ENCODE results near the gene PDE6H. TPM values are rescaled to one million over a fixed set of nuclear protein-coding genes. Genes with fewer than 3 reads are reported as not detected.
A peak's percentile ranks its signal among the peaks of the same experiment; 100 is the strongest.

PDE6H gene
- total and polyA plus RNA-seq, 2 experiments from 2014 or later: not detected

GRCh38 chr12:14997998-14998397, 25.2 kb downstream of the PDE6H start:
- H3K9me3 ChIP-seq (ENCODE audit: low read depth): no peaks in the 10 kb centered on the region
- H3K36me3 ChIP-seq (replicated peaks; ENCODE audit: insufficient read depth, low read depth): no peaks in the 10 kb centered on the region
- H2AFZ ChIP-seq: no peak overlapping the region
- peaks cover 23% of the 10 kb centered on the region for H3K4me1 ChIP-seq (ENCODE audit: insufficient read depth)
- peak overlapping the region; percentile 41 for H3K27ac ChIP-seq
- no peaks in the 10 kb centered on the region for H3K9me2 ChIP-seq (replicated peaks; ENCODE audit: insufficient read depth)
- WGBS (ENCODE audit: low lambda C conversion rate, missing lambda C conversion rate): 74% methylated on average over 3 of the region's 3 CpGs
- no peak for TF ChIP-seq EZH2 (IDR thresholded peaks at IDR 0.05; ENCODE audit: borderline replicate concordance)
- TF ChIP-seq EZH2phosphoT487 (IDR thresholded peaks at IDR 0.05; ENCODE audit: low read depth, severe bottlenecking, unreplicated experiment): no peak
- TF ChIP-seq CTCF (IDR thresholded peaks at IDR 0.05; ENCODE audit: poor library complexity): no peak
- H3K27me3 ChIP-seq: no peaks in the 10 kb centered on the region
- DNase-seq (ENCODE audit: low spot score): no peak
- H3K4me2 ChIP-seq: no peak overlapping the region
- H3K79me2 ChIP-seq: no peaks in the 10 kb centered on the region
- H3K4me3 ChIP-seq: no peak overlapping the region
- H4K20me1 ChIP-seq (ENCODE audit: insufficient read depth, poor library complexity, severe bottlenecking): no peaks in the 10 kb centered on the region

GRCh38 chr12:14999021-14999694, 26.3 kb downstream of the PDE6H start:
- H3K36me3 ChIP-seq (replicated peaks; ENCODE audit: insufficient read depth, low read depth): no peaks in the 10 kb centered on the region
- no peaks in the 10 kb centered on the region for H3K79me2 ChIP-seq
- TF ChIP-seq CTCF (IDR thresholded peaks at IDR 0.05; ENCODE audit: poor library complexity) (no peak), EZH2 (IDR thresholded peaks at IDR 0.05; ENCODE audit: borderline replicate concordance) (no peak), EZH2phosphoT487 (IDR thresholded peaks at IDR 0.05; ENCODE audit: low read depth, severe bottlenecking, unreplicated experiment) (no peak)
- H3K9me3 ChIP-seq (ENCODE audit: low read depth): no peaks in the 10 kb centered on the region
- H2AFZ ChIP-seq: no peak overlapping the region
- peaks cover 23% of the 10 kb centered on the region for H3K4me1 ChIP-seq (ENCODE audit: insufficient read depth)
- H3K9me2 ChIP-seq (replicated peaks; ENCODE audit: insufficient read depth): no peaks in the 10 kb centered on the region
- no peaks in the 10 kb centered on the region for H3K27me3 ChIP-seq
- DNase-seq (ENCODE audit: low spot score): no peak
- 69% methylated on average over 2 of the region's 2 CpGs for WGBS (ENCODE audit: low lambda C conversion rate, missing lambda C conversion rate)
- H3K4me2 ChIP-seq: no peak overlapping the region
- H3K4me3 ChIP-seq: no peak overlapping the region
- H3K27ac ChIP-seq: peak overlapping the region; percentile 69
- no peaks in the 10 kb centered on the region for H4K20me1 ChIP-seq (ENCODE audit: insufficient read depth, poor library complexity, severe bottlenecking)

DNA sequence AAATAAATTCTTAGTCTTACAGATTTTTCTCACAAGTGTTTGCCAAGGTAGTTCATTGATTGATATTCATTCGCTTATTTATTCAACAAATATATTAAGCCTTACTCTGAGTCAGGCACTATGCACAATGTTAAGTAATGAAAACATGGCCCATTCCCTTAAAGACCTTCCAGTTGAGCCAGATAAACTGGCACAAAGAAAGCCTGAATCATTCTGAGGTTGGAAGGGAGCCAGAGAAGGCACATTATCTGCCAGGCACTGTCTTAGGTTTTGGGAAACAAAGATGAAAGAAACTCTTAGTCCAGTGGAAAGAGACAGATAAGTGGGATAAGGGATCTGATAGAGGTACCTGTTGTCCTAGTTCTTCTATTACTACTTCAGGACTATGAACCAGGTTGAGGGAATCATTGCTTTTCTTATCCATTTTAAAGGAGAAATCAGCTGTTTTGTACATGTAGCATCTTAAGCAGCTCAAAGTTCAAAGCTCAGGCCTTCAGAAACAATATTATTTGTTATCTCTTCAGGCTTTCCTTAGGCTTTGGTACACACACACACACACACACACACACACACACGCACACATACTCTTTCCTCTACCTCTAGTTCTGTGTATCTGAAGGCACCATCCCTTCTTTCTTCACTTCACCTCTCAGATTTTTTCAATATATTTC, 27.0 kb downstream of the PDE6H start:
- no peaks in the 10 kb centered on the region for H3K36me3 ChIP-seq (replicated peaks; ENCODE audit: insufficient read depth, low read depth)
- DNase-seq (ENCODE audit: low spot score): no peak
- H3K27ac ChIP-seq: peak overlapping the region; percentile 69
- no peak overlapping the region for H2AFZ ChIP-seq
- no peaks in the 10 kb centered on the region for H4K20me1 ChIP-seq (ENCODE audit: insufficient read depth, poor library complexity, severe bottlenecking)
- TF ChIP-seq EZH2 (IDR thresholded peaks at IDR 0.05; ENCODE audit: borderline replicate concordance) (no peak), CTCF (IDR thresholded peaks at IDR 0.05; ENCODE audit: poor library complexity) (no peak), EZH2phosphoT487 (IDR thresholded peaks at IDR 0.05; ENCODE audit: low read depth, severe bottlenecking, unreplicated experiment) (no peak)
- H3K27me3 ChIP-seq: no peaks in the 10 kb centered on the region
- H3K4me3 ChIP-seq: no peak overlapping the region
- H3K9me3 ChIP-seq (ENCODE audit: low read depth): no peaks in the 10 kb centered on the region
- H3K4me1 ChIP-seq (ENCODE audit: insufficient read depth): peaks cover 23% of the 10 kb centered on the region
- H3K4me2 ChIP-seq: no peak overlapping the region
- no peaks in the 10 kb centered on the region for H3K9me2 ChIP-seq (replicated peaks; ENCODE audit: insufficient read depth)
- no peaks in the 10 kb centered on the region for H3K79me2 ChIP-seq
- WGBS (ENCODE audit: low lambda C conversion rate, missing lambda C conversion rate): 85% methylated on average over 2 of the region's 2 CpGs

Measured in hepatocyte (in vitro differentiated cells).